CD4-positive, alpha-beta T cell treated with Interleukin-6 for 4 hours (primary cell): ENCODE data around the gene CPLX4.

Source experiments
- DNase-seq: peaks from one replicate; pipeline ENCODE4 v3.0.0-alpha.2; 2020; ENCODE audit warnings: mixed read lengths

Gene CPLX4

DNA sequence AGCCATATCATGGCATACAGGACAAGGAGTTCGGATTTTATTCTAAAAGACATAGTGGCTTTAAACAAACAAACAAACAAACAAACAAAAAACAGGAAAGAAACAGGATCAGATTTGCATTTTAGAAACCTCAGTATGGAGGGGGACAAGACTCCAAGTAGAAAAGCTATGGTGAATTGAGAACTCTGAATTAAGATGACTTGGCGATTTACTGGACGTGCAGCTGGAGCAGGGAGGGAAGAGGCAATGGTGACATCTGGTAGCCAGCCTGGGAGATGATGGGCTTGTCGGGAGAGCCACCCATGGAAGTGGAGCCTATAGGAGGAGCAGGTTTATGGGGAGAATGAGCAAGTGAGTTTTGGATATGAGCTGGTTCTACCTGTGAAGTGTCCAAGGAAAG, 13.2 kb downstream of the CPLX4 start:
- DNase-seq: no peak

GRCh38 chr18:59303656-59304195, 14.7 kb downstream of the CPLX4 start:
- no peak for DNase-seq

DNA sequence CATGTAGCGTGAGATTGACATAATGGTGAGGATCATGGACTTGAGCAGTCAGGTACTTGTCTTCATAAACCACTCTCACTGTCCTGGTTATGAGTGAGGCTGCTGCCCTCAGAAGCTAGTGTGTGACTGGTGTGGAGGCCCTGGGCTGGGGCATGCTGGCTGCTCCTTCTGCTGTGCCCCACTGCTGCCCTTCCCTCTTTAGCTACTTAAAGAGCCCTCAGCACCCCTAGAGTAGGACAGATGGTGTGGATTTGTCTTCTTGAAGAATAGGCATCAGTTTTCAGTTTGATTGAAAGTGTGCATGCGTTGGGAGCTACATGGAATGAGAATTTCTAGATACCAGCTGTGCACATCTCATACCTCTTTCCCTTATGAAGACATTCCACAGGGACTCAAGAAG, 15.4 kb downstream of the CPLX4 start:
- DNase-seq: no peak

- DNase-seq: no peak
These were observed 16.5 kb downstream of the CPLX4 start for GRCh38 chr18:59301929-59302328.

GRCh38 chr18:59300676-59301285, 17.7 kb downstream of the CPLX4 start:
- no peak for DNase-seq

DNA sequence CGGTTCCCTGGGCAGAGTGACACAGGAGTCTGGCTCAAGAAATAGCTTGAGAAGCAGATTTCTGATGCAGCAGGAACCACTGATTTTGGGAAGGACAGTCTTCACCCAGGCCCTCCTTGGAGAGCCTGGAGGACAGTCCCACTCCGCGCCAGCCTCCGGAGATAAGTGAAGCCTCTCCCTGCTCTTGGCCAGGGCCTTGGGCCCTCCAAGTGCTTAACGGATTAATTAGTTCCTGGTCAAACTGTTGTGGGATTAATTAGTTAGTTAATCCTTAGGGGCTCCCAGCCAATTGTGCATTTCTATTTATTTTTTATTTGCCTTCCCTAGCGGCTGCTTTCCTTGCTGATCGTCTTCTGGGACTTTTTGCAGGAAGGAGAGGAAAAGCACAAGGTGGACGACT, 19.6 kb downstream of the CPLX4 start:
- no peak for DNase-seq

DNA sequence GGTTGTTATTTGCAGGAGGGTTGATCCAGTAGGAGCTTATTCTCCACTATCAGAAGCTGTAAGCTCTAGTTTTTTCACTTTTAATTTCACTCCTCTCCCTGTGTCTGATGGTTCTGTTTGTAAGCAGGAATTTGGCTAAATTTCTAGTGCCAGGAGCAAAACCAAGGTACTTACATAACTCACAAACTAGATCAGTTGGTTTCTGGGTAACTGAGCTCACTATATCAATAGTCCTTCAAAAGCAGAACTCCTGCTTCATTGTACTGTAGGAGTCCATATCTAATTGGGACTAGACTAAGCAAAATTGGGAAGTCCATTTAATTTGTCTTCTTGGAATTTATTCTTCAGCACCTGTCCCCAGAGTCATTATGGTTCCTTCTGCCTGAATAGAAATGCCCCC, 25.1 kb downstream of the CPLX4 start:
- DNase-seq: no peak

DNA sequence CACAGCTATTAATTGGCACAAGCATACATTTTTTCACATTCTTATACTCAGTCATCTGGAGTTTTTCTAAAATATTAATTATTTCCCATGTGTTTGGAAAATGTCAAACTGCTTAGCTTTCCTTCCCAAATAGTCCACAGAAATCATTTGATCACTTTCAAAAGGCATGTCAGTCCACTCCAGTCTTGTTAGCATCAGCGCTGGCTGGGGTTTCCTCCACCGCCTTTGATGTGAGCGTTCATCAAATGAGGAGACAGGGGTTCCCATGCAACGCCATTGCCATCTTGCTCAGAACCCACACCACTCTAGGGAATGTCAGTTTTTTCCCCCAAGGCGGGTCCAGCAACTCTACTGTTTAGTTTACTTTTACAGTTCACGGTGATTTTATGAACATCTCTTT, 32.1 kb downstream of the CPLX4 start:
- no peak for DNase-seq

DNA sequence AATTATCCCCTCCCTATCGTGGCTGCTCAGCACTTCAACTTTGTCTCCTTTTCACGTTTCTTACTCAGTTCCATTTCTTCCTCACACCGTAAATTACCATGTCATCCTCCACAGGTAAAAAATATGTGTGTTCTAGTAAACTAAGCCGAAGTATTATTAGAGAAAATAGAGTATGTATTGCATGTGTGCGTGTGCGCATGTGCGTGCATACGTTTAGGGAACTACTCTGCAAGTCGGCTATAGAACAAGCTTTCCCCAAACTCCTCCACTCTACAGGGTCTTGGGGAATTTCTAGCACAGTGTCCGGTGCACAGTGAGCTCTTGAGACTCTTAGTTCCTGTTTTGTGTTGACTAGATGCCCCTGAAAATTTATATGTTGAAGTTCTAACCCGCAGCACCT, 36.1 kb downstream of the CPLX4 start:
- no peak for DNase-seq

- DNase-seq: no peak
These were observed 38.7 kb downstream of the CPLX4 start for GRCh38 chr18:59279722-59280121.

DNA sequence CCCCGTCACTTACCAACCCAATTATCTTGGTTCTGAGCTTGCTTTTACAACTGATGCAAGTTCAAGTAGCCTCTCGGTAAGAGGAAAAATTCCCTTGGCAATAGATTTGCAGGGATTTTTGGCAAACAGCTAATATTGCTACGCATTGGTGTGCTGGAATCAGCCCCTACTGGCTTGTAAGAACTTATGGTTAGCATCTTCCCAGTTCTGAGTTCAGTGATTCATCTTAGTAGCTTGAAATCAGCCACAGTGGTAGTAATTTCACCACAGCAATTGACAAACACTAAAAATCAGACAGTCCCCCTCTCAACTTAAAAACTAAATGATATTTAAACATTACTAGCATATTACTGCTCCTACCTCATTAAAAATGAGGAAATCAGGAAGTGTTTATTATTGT, 39.3 kb downstream of the CPLX4 start:
- no peak for DNase-seq

DNA sequence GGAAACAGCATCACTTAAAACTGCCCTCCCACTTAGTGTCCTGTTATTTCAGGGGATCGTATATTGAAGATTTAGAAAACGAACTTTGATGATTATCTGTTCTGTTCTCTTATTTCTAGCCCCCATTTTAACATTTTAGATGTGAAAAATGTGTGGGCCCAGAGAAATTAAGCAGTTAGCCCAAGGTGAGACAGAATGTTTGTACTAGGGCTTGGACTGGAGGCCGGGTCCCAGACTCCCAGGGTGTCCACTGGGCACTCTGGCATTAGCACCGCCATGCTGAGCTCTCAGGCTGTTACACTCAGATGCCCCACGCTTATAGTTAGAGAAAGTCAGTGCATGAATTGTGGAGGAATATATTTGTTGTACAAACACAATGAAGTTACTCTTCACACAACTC, 39.7 kb downstream of the CPLX4 start:
- DNase-seq: no peak

DNA sequence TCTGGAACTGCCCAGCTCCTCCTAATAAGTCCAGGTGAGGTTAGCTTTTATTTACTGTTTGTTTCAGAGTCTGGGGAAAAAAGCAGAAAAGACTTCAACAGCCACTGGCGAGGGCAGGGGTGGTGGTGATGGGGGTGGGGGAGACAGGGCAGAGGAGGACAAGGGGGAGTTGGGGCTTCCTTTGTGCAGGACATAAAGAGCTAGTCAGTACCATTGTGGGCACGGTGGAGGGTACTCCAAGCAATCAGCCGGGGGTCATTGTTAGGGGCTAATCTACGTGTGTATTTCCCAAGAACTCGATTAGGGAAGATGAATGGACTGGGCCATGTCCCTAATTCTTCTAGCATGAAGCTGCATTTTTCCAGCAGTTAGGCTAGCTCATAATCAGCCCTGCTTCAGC, 42.4 kb downstream of the CPLX4 start:
- DNase-seq: no peak

GRCh38 chr18:59275406-59275949, 43.0 kb downstream of the CPLX4 start:
- no peak for DNase-seq

DNA sequence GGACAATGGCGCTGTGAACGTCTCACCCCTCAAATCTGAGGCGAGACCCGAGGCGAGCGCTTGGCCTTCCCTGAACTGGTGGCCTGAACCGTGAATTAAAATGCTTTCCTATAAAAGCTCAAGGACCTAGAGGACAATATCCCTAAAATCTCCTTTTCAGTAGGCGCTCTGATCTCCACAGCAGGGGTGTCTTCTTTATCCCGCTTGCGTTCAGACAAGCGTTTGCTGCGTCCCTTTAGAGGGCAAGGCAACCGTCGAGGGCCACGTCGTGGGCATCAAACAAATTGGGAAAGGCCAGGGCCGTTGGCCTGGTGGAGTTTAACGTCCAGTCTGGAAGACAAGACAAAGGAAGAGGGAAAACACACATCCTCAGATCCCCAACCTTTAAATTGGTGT, 43.9 kb downstream of the CPLX4 start:
- no peak for DNase-seq

- no peak for DNase-seq
These were observed 44.5 kb downstream of the CPLX4 start for GRCh38 chr18:59273759-59274532.

- DNase-seq: no peak
These were observed 45.3 kb downstream of the CPLX4 start, which contains the start of gene RAX for GRCh38 chr18:59272891-59273758. Gene RAX, minus strand, starts transcription at chr18:59273454. Its CDS starts 248 bp downstream, at chr18:59273206.

GRCh38 chr18:59272221-59272888, 46.1 kb downstream of the CPLX4 start:
- no peak for DNase-seq

- DNase-seq: no peak
These were observed 46.7 kb downstream of the CPLX4 start for GRCh38 chr18:59271606-59272220.

- no peak for DNase-seq
These were observed 47.7 kb downstream of the CPLX4 start for GRCh38 chr18:59270689-59271257.

GRCh38 chr18:59269563-59270119, 48.8 kb downstream of the CPLX4 start:
- DNase-seq: no peak
